Esophagus muscularis mucosa (tissue), 3 donors: ENCODE data around the gene NBL1.

Experiments
- CTCF ChIP-seq, 3 experiments: fragments of 200-600 bp in 2 of 3; fragments of 450-650 bp in 1 of 3; sonication (generic) in 2 of 3; IDR thresholded peaks; one replicate each; pipeline ENCODE4 v1.5.1; 2017 to 2019; ENCODE audit warnings: antibody characterized with exemption in 3 of 3, mild to moderate bottlenecking in 2 of 3, moderate library complexity in 1 of 3
- POLR2A ChIP-seq: fragments of 450-650 bp; IDR thresholded peaks from one replicate; pipeline ENCODE4 v1.6.1; 2017; ENCODE audit warnings: antibody characterized with exemption, moderate library complexity, mild to moderate bottlenecking, low read depth
- POLR2AphosphoS5 ChIP-seq, 2 donors: sonication (generic); formaldehyde crosslinking; IDR thresholded peaks; one replicate each; pipeline ENCODE4 v1.6.1; 2017; ENCODE audit warnings: antibody characterized with exemption in 2 of 2

GRCh38 chr1:19664453-19665185, 20.5 kb downstream of the NBL1 start, which contains the start of gene HTR6:
- TF ChIP-seq CTCF (IDR thresholded peaks at IDR 0.05) (no peak), POLR2AphosphoS5 (IDR thresholded peaks at IDR 0.05) (no peak), POLR2A (no peak)
